K562 (cell line): ENCODE data around the gene ZNF215. TPM values are rescaled to one million over a fixed set of nuclear protein-coding genes. Genes with fewer than 3 reads are reported as not detected.
A peak's percentile ranks its signal among the peaks of the same experiment; 100 is the strongest.

Experiments
- ARHGAP35 ChIP-seq: fragments of 450-650 bp; IDR thresholded peaks from 2 replicates; pipeline ENCODE4 v1.6.1; 2018; ENCODE audit not compliant: partially characterized antibody
- ATF3 ChIP-seq, 2 experiments: fragments of 450-650 bp in 1 of 2; sonication (generic) in 1 of 2; formaldehyde crosslinking in 1 of 2; IDR thresholded peaks in 1 of 2; conservative IDR thresholded peaks in 1 of 2; 2 replicates each; pipeline versions ENCODE4 v1.6.1 to v1.8.1; 2016 to 2023; ENCODE audit warnings: mild to moderate bottlenecking in 2 of 2, moderate library complexity in 2 of 2, inconsistent platforms in 1 of 2, missing genetic modification reagents in 1 of 2
- BRD4 ChIP-seq: fragments of 200-600 bp; sonication (generic); IDR thresholded peaks from 2 replicates; pipeline ENCODE4 v1.6.1; 2017; ENCODE audit warnings: inconsistent platforms
- NFE2 ChIP-seq: IDR thresholded peaks from 2 replicates; pipeline ENCODE4 v1.6.1; 2014; ENCODE audit warnings: antibody characterized with exemption, low read depth
- NR0B1 ChIP-seq: fragments of 450-650 bp; IDR thresholded peaks from one replicate; pipeline ENCODE4 v1.6.1; 2018; ENCODE audit warnings: mild to moderate bottlenecking, moderate library complexity; ENCODE audit not compliant: partially characterized antibody
- PBX2 ChIP-seq, 2 experiments: IDR thresholded peaks in 1 of 2; conservative IDR thresholded peaks in 1 of 2; 2 replicates each; pipeline ENCODE4 v1.6.1; 2016; ENCODE audit warnings: low read depth in 2 of 2, mild to moderate bottlenecking in 1 of 2, missing compliant biosample characterization in 1 of 2, missing genetic modification characterization in 1 of 2, moderate library complexity in 1 of 2
- PRDM10 ChIP-seq: fragments of 450-650 bp; IDR thresholded peaks from 2 replicates; pipeline ENCODE4 v1.6.1; 2018; ENCODE audit not compliant: partially characterized antibody
- PYGO2 ChIP-seq: fragments of 450-650 bp; IDR thresholded peaks from 2 replicates; pipeline ENCODE4 v1.6.1; 2016; ENCODE audit warnings: mild to moderate bottlenecking, missing genetic modification characterization, moderate library complexity, missing compliant biosample characterization
- RFX7 ChIP-seq: fragments of 250-450 bp; sonication (Bioruptor Pico); IDR thresholded peaks from 2 replicates; pipeline ENCODE4 v1.5.1; 2021; ENCODE audit warnings: mild to moderate bottlenecking
- TBL1XR1 ChIP-seq, 2 experiments: IDR thresholded peaks; 2 replicates each; pipeline ENCODE4 v1.6.1; 2012; ENCODE audit warnings: improper control_type of control experiment in 2 of 2, low read length in 2 of 2, mild to moderate bottlenecking in 1 of 2
- TSC22D4 ChIP-seq: fragments of 450-650 bp; IDR thresholded peaks from 2 replicates; pipeline ENCODE4 v1.6.1; 2016; ENCODE audit warnings: missing genetic modification characterization, missing biosample characterization, control low read depth
- U2AF2 ChIP-seq: fragments of 200-400 bp; formaldehyde crosslinking; optimal IDR thresholded peaks from 2 replicates; pipeline ENCODE3; 2017; ENCODE audit warnings: low read depth, mild to moderate bottlenecking, low read length
- ZNF232 ChIP-seq: sonication (generic); formaldehyde crosslinking; IDR thresholded peaks from 2 replicates; pipeline ENCODE4 v1.8.0; 2022; ENCODE audit warnings: mild to moderate bottlenecking, missing genetic modification reagents
- ZNF589 ChIP-seq: fragments of 200-800 bp; sonication (Bioruptor generic); IDR thresholded peaks from 2 replicates; pipeline ENCODE4 v1.6.1; 2016; ENCODE audit warnings: low read depth, missing genetic modification characterization, missing compliant biosample characterization
- polyA plus RNA-seq, 8 experiments: library from polyadenylated mRNA; depleted of rRNA in 4 of 8; stranded (reverse) in 5 of 8; unstranded in 3 of 8; fragments of >200 nt; fragmentation: Nextera tagmentation in 2 of 8; fragmentation: Illumina TruSeq in 1 of 8; extraction: Ambion mirVana in 2 of 8; extraction: Trizol in 1 of 8; gene quantifications; 2 replicates each; pipeline versions ENCODE4 v1.2.1 to v1.2.3, GENCODE V29; 2011 to 2014; ENCODE audit warnings: inconsistent platforms in 1 of 8, missing spikeins in 1 of 8
- total RNA-seq, 7 experiments: library from RNA; depleted of rRNA in 6 of 7; stranded (reverse); fragments of >200 nt in 6 of 7; fragmentation: Illumina TruSeq in 2 of 7; extraction: Trizol in 2 of 7; gene quantifications; 2 replicates each; pipeline versions ENCODE4 v1.2.1 to v1.2.3, GENCODE V29; 2011 to 2021; ENCODE audit warnings: low replicate concordance in 1 of 7

ZNF215 gene
- total and polyA plus RNA-seq, 9 of the 15 experiments (the other 6 are each of a cell fraction or from before 2014, with no cell fraction given), result 11.2 to 19.1 (median 14.2) TPM

- TF ChIP-seq ZNF232 (CRISPR knock-in tag) (no peak), PBX2 (CRISPR knock-in tag; IDR thresholded peaks at IDR 0.05; ENCODE audit: low read depth) (no peak), PBX2 (tag; conservative IDR thresholded peaks at IDR 0.05; ENCODE audit: low read depth) (no peak), ARHGAP35 (no peak), TBL1XR1 (IDR thresholded peaks at IDR 0.05; ENCODE audit: low read length in 2 of 2) (no peak), NR0B1 (no peak), U2AF2 (no peak), PRDM10 (peak; percentile 80), RFX7 (CRISPR knock-in tag) (no peak), ATF3 (IDR thresholded peaks at IDR 0.05) (peak; percentile 47; the same call in 1 of the 2 replicates), ATF3 (CRISPR knock-in tag; conservative IDR thresholded peaks at IDR 0.05) (no peak), PYGO2 (tag) (no peak), BRD4 (no peak), NFE2 (no peak), TSC22D4 (tag) (no peak), ZNF589 (CRISPR knock-in tag) (peak; percentile 58; the same call in 1 of the 2 replicates)
These were observed at the start of gene ZNF215 (continued) for GRCh38 chr11:6926208-6927029.
